ENCODE results near the gene ITGA2. TPM values are rescaled to one million over a fixed set of nuclear protein-coding genes. Genes with fewer than 3 reads are reported as not detected.

ITGA2 gene
- polyA plus RNA-seq, 1 experiment: 5.3 TPM

DNA sequence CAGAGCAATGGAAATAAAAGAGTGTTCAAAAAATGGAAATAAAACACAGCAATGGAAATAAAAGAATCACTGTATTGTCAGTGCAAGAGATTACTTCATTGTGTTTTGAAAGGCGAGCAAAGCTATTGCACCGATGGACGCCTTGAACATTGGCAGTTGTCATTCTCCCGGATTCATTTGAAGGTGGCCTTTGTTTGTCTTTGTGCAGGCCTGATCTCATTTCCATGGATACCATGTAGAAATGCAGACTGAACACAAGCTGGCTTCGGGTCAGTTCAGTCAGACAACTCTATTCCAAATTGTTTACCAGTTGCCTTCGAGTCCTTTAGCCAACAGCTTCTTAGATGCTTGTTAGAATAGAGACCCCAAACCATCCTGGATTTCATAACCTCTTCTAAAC lies 8.3 kb downstream of the ITGA2 start:
- no peak for DNase-seq (ENCODE audit: low read depth)
- TF ChIP-seq, protein P1, sequence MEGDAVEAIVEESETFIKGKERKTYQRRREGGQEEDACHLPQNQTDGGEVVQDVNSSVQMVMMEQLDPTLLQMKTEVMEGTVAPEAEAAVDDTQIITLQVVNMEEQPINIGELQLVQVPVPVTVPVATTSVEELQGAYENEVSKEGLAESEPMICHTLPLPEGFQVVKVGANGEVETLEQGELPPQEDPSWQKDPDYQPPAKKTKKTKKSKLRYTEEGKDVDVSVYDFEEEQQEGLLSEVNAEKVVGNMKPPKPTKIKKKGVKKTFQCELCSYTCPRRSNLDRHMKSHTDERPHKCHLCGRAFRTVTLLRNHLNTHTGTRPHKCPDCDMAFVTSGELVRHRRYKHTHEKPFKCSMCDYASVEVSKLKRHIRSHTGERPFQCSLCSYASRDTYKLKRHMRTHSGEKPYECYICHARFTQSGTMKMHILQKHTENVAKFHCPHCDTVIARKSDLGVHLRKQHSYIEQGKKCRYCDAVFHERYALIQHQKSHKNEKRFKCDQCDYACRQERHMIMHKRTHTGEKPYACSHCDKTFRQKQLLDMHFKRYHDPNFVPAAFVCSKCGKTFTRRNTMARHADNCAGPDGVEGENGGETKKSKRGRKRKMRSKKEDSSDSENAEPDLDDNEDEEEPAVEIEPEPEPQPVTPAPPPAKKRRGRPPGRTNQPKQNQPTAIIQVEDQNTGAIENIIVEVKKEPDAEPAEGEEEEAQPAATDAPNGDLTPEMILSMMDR (IDR thresholded peaks at IDR 0.05; ENCODE audit: insufficient read depth, low read depth, low read length): no peak
- no peak overlapping the region for H3K4me3 ChIP-seq (ENCODE audit: low read depth, low read length)
- H3K27me3 ChIP-seq (ENCODE audit: control insufficient read depth, insufficient read depth, low read length): no peaks in the 10 kb centered on the region
- H3K36me3 ChIP-seq (ENCODE audit: control insufficient read depth, insufficient read depth, low read length): no peaks in the 10 kb centered on the region
- ChIA-PET CTCF (interaction anchor here (2.1 kb wide), 1 partner anchor 49 kb away, joined by 8 read pairs; no protein-coding TSS in a partner anchor), POLR2A (no interaction called here)

DNA sequence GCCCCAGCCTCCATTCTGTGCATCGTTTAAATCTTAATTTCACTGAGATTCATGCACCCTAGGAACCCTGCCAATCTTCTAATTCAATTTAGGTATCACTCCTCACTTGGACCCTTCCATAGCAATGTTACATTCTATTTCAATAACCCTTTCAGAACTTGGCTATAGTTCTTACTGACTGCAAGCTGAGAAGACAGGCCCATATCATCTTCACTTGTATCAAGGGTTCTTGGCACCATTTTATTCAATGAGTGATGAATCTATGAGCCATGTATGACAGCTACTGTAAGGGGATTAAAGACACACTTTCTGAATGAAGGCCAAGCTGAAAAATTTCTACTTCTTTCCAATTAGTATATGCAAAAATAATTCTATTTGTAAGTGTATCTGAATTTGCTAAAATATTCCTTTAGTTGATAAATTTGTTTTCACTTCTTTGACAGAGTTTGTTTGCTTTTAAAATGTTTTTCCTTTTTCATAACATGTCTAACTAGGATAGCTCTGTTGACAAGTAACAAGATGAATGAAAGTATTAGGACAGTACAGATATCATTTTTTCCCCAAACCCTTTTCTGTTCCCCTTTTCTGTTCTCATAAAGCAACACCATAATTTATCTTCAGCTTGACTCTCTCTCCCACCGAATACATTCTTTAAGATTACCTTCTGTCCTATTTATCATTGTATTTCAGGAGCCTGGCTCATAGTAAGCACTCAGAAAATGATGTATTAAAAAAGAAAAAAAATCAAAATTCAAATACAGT lies 9.6 kb downstream of the ITGA2 start:
- DNase-seq (ENCODE audit: low read depth): no peak
- Histone ChIP-seq H3K4me3 (ENCODE audit: low read depth, low read length) (no peak overlapping the region), H3K36me3 (ENCODE audit: control insufficient read depth, insufficient read depth, low read length) (no peaks in the 10 kb centered on the region), H3K27me3 (ENCODE audit: control insufficient read depth, insufficient read depth, low read length) (no peaks in the 10 kb centered on the region)
- CTCF ChIA-PET: interaction anchor here (1.2 kb wide), 1 partner anchor 17 kb away, joined by 3 read pairs; no protein-coding TSS in a partner anchor
- TF ChIP-seq, protein P1 (IDR thresholded peaks at IDR 0.05; ENCODE audit: insufficient read depth, low read depth, low read length): no peak
- POLR2A ChIA-PET: no interaction called here

DNA sequence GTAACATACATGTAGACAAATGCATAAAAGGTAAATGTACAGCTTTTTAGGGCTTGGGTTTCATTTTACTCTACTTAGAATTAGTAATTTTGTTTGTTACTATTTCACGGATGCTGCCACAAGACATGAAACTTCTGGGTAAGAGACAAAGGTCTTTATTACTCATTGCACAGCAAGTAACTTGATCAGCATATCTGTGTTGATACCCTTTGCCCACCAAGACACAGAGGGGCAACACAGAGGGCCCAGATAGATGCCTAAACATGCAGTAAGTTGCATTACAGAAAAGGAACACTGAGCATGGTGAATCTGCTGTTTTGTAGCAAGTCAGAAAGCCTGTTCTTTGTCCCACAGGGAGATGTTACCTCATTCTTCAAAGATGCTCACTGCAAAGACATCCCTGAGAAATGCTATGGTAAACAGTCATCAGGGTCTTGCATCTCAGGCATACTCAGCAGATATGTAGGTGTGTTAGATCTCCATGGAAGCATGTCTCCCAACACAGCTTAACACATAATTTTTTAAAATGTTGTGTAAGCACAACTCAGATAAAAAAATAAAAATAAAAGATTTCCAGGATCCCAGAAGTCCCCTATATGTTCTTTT lies 10.3 kb downstream of the ITGA2 start:
- H3K36me3 ChIP-seq (ENCODE audit: control insufficient read depth, insufficient read depth, low read length): no peaks in the 10 kb centered on the region
- ChIA-PET CTCF (no interaction called here), POLR2A (no interaction called here)

DNA sequence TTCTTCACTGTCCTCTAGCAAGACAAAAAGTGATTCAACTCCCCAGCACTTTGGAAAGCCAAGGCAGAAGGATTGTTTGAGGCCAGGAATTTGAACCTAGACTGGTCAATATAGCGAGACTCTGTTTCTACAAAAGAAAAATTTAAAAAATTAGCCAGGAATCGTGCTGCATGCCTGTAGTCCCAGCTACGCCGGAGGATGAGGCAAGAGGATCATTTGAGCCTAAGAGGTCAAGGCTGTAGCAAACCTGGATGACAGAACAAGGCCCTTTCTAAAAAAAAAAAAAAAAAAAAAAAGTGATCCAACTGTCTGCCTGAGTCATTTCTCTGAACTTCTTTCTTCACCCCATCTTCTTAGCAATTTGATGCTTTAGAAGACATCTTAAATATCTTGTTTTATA lies 12.4 kb downstream of the ITGA2 start:
- ChIA-PET POLR2A (no interaction called here), CTCF (no interaction called here)
- Histone ChIP-seq H3K36me3 (ENCODE audit: control insufficient read depth, insufficient read depth, low read length) (no peaks in the 10 kb centered on the region), H3K27me3 (ENCODE audit: control insufficient read depth, insufficient read depth, low read length) (no peaks in the 10 kb centered on the region), H3K4me3 (ENCODE audit: low read depth, low read length) (no peak overlapping the region)
- DNase-seq (ENCODE audit: low read depth): no peak
- TF ChIP-seq, protein P1 (IDR thresholded peaks at IDR 0.05; ENCODE audit: insufficient read depth, low read depth, low read length): no peak

More for the DNA sequence above, 10.3 kb downstream of the ITGA2 start:
- TF ChIP-seq, protein P1 (IDR thresholded peaks at IDR 0.05; ENCODE audit: insufficient read depth, low read depth, low read length): no peak
- no peak overlapping the region for H3K4me3 ChIP-seq (ENCODE audit: low read depth, low read length)
- no peaks in the 10 kb centered on the region for H3K27me3 ChIP-seq (ENCODE audit: control insufficient read depth, insufficient read depth, low read length)
- DNase-seq (ENCODE audit: low read depth): no peak

DNA sequence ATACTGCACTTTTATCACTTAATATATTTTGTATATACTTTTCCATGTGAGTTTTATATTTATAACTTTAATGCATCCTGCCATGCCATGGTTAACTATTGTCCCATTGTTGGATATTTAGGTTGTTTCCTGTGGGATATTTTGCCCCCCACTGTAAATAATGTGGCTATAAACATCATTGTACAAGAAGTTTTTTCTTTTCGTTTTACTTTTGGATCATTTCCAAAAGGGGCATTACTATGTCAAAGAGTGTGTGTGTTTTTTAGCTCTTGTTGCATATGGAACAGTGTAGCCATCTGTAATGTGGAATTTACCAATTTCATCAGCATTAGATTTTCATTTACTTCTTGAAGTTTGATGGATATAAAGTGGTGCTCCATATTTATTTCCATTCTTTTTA lies 13.3 kb downstream of the ITGA2 start:
- TF ChIP-seq, protein P1 (IDR thresholded peaks at IDR 0.05; ENCODE audit: insufficient read depth, low read depth, low read length): no peak
- no peaks in the 10 kb centered on the region for H3K36me3 ChIP-seq (ENCODE audit: control insufficient read depth, insufficient read depth, low read length)

More for the DNA sequence above, 13.3 kb downstream of the ITGA2 start:
- Histone ChIP-seq H3K27me3 (ENCODE audit: control insufficient read depth, insufficient read depth, low read length) (no peaks in the 10 kb centered on the region), H3K4me3 (ENCODE audit: low read depth, low read length) (no peak overlapping the region)
- DNase-seq (ENCODE audit: low read depth): no peak
- CTCF ChIA-PET: no interaction called here
- POLR2A ChIA-PET: no interaction called here
